T-cell (primary cell): ENCODE measurements around the gene CYP27C1. TPM values are rescaled to one million over a fixed set of nuclear protein-coding genes. Genes with fewer than 3 reads are reported as not detected.

Source experiments
- ATAC-seq, 4 experiments: fragments of 200-7000 bp in 3 of 4; fragments of 150-1000 bp in 1 of 4; cut with Tn5 transposase; replicated peaks in 1 of 4; 1 replicate in 3 of 4; 2 replicates in 1 of 4; pipeline ENCODE4 v1.10.0; 2021; ENCODE audit warnings: moderate library complexity in 3 of 4, mild to moderate bottlenecking in 2 of 4, moderate number of reproducible peaks in 1 of 4
- CTCF ChIA-PET, 2 donors: fragments of 300-600 bp; sonication (Branson Sonifier 250); formaldehyde crosslinking; loops; one replicate each; lab custom pipeline; 2022; ENCODE audit warnings: antibody characterized with exemption in 2 of 2; lab: Charles Lee
- POLR2A ChIA-PET, 2 donors: fragments of 300-600 bp; sonication (Branson Sonifier 250); formaldehyde crosslinking; loops; one replicate each; lab custom pipeline; 2022; ENCODE audit warnings: antibody characterized with exemption in 2 of 2; lab: Charles Lee
- DNase-seq, 35 experiments: peaks; one replicate each; pipeline versions ENCODE4 v3.0.0 to v3.0.0-alpha.2; 2013 to 2023
- H3K27ac ChIP-seq: one replicate; pipeline ENCODE4 v1.5.1; 2013; ENCODE audit warnings: low read length
- H3K27me3 ChIP-seq, 2 experiments: replicated peaks in 1 of 2; 1 replicate in 1 of 2; 2 replicates in 1 of 2; pipeline versions ENCODE4 v1.6.1 to v1.7.0; 2013; ENCODE audit warnings: low read length in 1 of 2, mixed read lengths in 1 of 2; ENCODE audit not compliant: control insufficient read depth in 2 of 2, insufficient read depth in 2 of 2; ENCODE audit errors: extremely low read depth in 1 of 2
- H3K36me3 ChIP-seq, 2 donors: 1 replicate in 1 of 2; 2 replicates in 1 of 2; pipeline versions ENCODE4 v1.6.1 to v1.7.0; 2013; ENCODE audit warnings: low read length in 1 of 2; ENCODE audit not compliant: control insufficient read depth in 2 of 2, insufficient read depth in 1 of 2; ENCODE audit errors: extremely low read depth in 1 of 2
- H3K4me1 ChIP-seq, 2 experiments: 1 replicate in 1 of 2; 2 replicates in 1 of 2; pipeline versions ENCODE4 v1.6.1 to v1.7.0; 2013; ENCODE audit warnings: low read length in 2 of 2, mixed read lengths in 1 of 2; ENCODE audit not compliant: insufficient read depth in 2 of 2, control insufficient read depth in 1 of 2; ENCODE audit errors: extremely low read depth in 1 of 2
- H3K4me3 ChIP-seq, 2 donors: 1 replicate in 1 of 2; 2 replicates in 1 of 2; pipeline versions ENCODE4 v1.5.1 to v1.7.0; 2013; ENCODE audit warnings: mild to moderate bottlenecking in 2 of 2, low read length in 1 of 2, moderate library complexity in 1 of 2; ENCODE audit not compliant: control insufficient read depth in 1 of 2; ENCODE audit errors: extremely low read depth in 1 of 2
- H3K9me3 ChIP-seq: 2 replicates; pipeline ENCODE4 v1.7.0; 2013
- H3K27ac Mint-ChIP-seq, 2 donors: one replicate each; pipeline ENCODE4 v1.8.0; 2020 to 2021; ENCODE audit warnings: mild to moderate bottlenecking in 2 of 2, mixed read lengths in 2 of 2
- H3K27me3 Mint-ChIP-seq, 2 donors: one replicate each; pipeline ENCODE4 v1.8.0; 2021 to 2022; ENCODE audit warnings: mixed read lengths in 2 of 2
- H3K36me3 Mint-ChIP-seq: one replicate; pipeline ENCODE4 v1.8.0; 2021; ENCODE audit warnings: mixed read lengths
- H3K4me1 Mint-ChIP-seq, 3 donors: one replicate each; pipeline ENCODE4 v1.8.0; 2020 to 2022; ENCODE audit warnings: mixed read lengths in 3 of 3, mild to moderate bottlenecking in 1 of 3
- H3K4me3 Mint-ChIP-seq, 3 donors: one replicate each; pipeline ENCODE4 v1.8.0; 2020 to 2022; ENCODE audit warnings: mild to moderate bottlenecking in 3 of 3, mixed read lengths in 3 of 3, moderate library complexity in 3 of 3
- H3K9me3 Mint-ChIP-seq, 3 donors: one replicate each; pipeline ENCODE4 v1.8.0; 2020 to 2022; ENCODE audit warnings: mixed read lengths in 3 of 3
- WGBS: methylation state at CpG from one replicate; pipeline ENCODE4 v1.1.5; 2013; ENCODE audit warnings: missing lambda C conversion rate; ENCODE audit not compliant: insufficient coverage; 5-methylcytosine and 5-hydroxymethylcytosine counted together
- total RNA-seq, 35 experiments: library from RNA in 6 of 35; stranded (reverse) in 6 of 35; fragments of 120-200 nt in 1 of 35; gene quantifications; one replicate each; pipeline versions ENCODE4 v1.2.1 to v1.2.4 and lab custom pipeline; 2013 to 2026

CYP27C1 gene
- total RNA-seq, 5 donors from 2014 or later (not counting 1 experiment from before 2014, with no cell fraction given) = 0.16 TPM; not detected in 4

DNA sequence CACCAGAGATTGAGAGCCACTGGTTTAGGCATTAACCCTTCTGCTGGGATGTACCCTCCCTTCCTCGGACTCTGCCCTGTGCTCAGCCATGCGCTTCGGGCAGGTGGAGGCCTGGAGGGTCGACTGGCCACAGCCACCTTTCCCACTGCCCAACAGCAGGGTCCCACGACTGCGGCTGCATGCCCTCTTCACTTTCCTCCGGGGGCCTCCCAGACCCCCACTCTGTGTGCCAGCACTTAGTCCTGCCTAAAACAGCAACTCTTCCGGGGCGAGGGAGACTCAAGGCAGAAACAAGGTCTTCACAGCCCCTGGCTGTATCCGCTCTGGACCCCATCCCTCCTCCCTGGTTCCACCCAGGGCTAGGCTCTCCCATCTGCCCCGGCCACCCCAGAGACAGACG lies 81.8 kb downstream of the CYP27C1 start:
- H3K9me3 Mint-ChIP-seq = no peaks in the 10 kb centered on the region
- WGBS = 89% methylated on average over 11 of the region's 12 CpGs
- Histone ChIP-seq H3K36me3 (no peaks in the 10 kb centered on the region), H3K4me3 (no peak overlapping the region), H3K27ac (no peak overlapping the region), H3K4me1 (no peaks in the 10 kb centered on the region), H3K27me3 (peaks cover 0 to 12% of the 10 kb centered on the region in 2 experiments), H3K9me3 (no peaks in the 10 kb centered on the region)
- ATAC-seq = no peak
- no peaks in the 10 kb centered on the region for H3K36me3 Mint-ChIP-seq
- no peak overlapping the region for H3K27ac Mint-ChIP-seq
- H3K4me3 Mint-ChIP-seq = no peak overlapping the region
- peaks cover 0 to 6% of the 10 kb centered on the region in 2 donors for H3K27me3 Mint-ChIP-seq
- ChIA-PET CTCF (no interaction called here), POLR2A (no interaction called here)
- DNase-seq = no peak
- no peaks in the 10 kb centered on the region for H3K4me1 Mint-ChIP-seq

DNA sequence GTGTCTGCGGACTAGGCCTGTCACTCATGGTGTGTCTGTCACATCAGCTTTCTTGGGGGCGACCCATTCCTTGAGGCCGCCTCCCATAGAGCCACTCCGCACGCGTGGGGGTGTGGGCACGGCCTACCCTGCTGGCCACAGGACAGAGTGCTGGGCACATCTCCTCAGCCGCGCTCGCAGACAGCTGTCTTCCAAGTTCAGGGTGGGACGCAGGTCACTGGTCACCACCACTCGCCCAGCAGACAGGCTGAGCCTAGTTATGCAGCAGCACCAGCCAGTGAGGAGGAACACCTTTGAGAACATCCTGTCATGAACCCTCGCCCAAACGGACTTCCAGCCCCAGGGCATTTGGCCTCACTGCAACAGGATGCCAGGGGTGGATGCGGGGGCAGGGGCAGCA lies 82.4 kb downstream of the CYP27C1 start:
- POLR2A ChIA-PET = no interaction called here
- Histone ChIP-seq H3K27me3 (peaks cover 0 to 12% of the 10 kb centered on the region in 2 experiments), H3K36me3 (no peaks in the 10 kb centered on the region), H3K27ac (no peak overlapping the region), H3K4me3 (no peak overlapping the region), H3K9me3 (no peaks in the 10 kb centered on the region), H3K4me1 (no peaks in the 10 kb centered on the region)
- WGBS = 92% methylated on average over 13 of the region's 15 CpGs
- H3K9me3 Mint-ChIP-seq = no peaks in the 10 kb centered on the region
- H3K27ac Mint-ChIP-seq = no peak overlapping the region
- ATAC-seq (no peak), DNase-seq (no peak)
- no peak overlapping the region for H3K4me3 Mint-ChIP-seq
- H3K36me3 Mint-ChIP-seq = no peaks in the 10 kb centered on the region
- H3K27me3 Mint-ChIP-seq = peaks cover 0 to 6% of the 10 kb centered on the region in 2 donors
- CTCF ChIA-PET = no interaction called here
- no peaks in the 10 kb centered on the region for H3K4me1 Mint-ChIP-seq

DNA sequence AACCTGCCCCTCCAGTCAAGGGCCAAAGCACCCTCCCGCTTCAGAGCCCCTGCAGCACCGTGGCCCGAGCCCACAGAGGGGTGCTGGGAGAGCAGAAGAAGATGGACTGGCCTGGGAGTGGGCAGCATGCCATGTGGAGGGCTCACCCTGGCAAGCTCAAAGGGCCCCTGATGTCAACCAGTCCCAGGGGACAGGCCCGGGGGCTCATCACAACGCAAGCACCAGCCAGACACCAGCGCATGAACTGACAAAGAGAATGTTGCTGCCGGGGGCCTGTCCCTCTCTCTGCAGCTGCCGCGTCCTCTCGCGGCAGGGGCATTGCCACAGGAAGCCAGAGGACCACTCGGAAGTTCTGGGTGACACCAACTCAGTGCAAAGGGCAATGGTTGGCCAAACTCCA lies 82.9 kb downstream of the CYP27C1 start:
- H3K27ac Mint-ChIP-seq = no peak overlapping the region
- no peak overlapping the region for H3K27ac ChIP-seq
- peaks cover 0 to 12% of the 10 kb centered on the region in 2 experiments for H3K27me3 ChIP-seq
- WGBS = 92% methylated on average over 12 of the region's 12 CpGs
- ATAC-seq (no peak), DNase-seq (no peak)
- no peak overlapping the region for H3K4me3 Mint-ChIP-seq
- H3K9me3 ChIP-seq = no peaks in the 10 kb centered on the region
- no peaks in the 10 kb centered on the region for H3K9me3 Mint-ChIP-seq
- peaks cover 0 to 6% of the 10 kb centered on the region in 2 donors for H3K27me3 Mint-ChIP-seq
- no peaks in the 10 kb centered on the region for H3K4me1 Mint-ChIP-seq
- no peak overlapping the region for H3K4me3 ChIP-seq
- no peaks in the 10 kb centered on the region for H3K36me3 ChIP-seq
- no peaks in the 10 kb centered on the region for H3K36me3 Mint-ChIP-seq
- POLR2A ChIA-PET = no interaction called here
- CTCF ChIA-PET = no interaction called here
- H3K4me1 ChIP-seq = no peaks in the 10 kb centered on the region

DNA sequence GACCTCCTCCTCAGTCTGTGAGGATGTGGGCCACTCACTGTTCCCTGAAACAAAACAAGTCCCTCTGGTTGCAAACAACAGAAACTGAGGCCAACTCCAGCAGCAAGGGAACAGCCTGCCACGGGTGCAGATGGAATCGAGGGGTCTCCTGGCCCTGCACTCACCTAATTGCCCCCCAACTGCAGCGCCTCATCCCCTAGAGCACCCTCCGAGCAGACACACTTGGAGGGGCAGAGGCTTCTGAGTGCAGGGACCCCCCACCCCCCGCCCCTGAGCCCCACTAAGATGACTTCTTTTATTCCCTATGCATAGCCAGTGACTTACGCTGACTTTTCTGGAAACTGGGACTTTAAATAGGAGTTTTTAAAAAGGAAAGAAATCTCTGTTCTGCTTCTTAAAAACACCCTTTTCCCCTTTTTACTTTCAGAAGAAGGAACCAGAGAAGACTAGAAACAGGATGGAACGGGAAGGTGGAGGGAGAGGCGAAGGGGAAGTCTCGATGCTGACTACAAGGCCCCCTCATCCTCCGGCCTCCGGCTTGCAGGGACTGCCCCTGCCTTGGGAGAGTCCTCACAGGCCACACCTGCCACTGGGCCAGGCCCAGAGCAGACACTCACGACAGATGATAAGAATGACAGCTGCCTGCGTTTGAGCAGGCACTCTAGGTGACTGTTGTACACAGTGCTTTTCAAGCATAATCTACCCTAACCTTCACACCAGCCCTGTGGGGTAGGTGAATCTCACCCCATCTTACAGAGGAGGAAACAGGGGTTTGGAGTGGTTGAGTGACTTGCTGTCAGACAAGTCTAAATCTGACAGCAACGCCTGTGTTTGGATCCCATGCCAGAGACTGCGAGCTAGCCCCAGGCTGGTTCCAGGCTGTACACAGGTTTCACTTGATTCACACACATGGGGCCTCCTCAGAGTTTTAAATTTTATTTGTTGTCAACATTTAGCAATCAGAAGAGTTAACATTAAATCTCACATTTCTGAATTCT lies 85.0 kb downstream of the CYP27C1 start:
- H3K27ac Mint-ChIP-seq = no peak overlapping the region
- H3K4me1 Mint-ChIP-seq = no peaks in the 10 kb centered on the region
- no peak for DNase-seq
- Histone ChIP-seq H3K27ac (no peak overlapping the region), H3K4me3 (no peak overlapping the region), H3K36me3 (no peaks in the 10 kb centered on the region), H3K27me3 (peaks cover 0 to 4% of the 10 kb centered on the region in 2 experiments), H3K4me1 (no peaks in the 10 kb centered on the region), H3K9me3 (no peaks in the 10 kb centered on the region)
- ChIA-PET POLR2A (no interaction called here), CTCF (interaction anchor here in 1 of 2 donors (0.6 kb wide), 1 partner anchor 318 kb away, joined by 4 read pairs; no protein-coding TSS in a partner anchor)
- H3K4me3 Mint-ChIP-seq = no peak overlapping the region
- peaks cover 0 to 2% of the 10 kb centered on the region in 2 donors for H3K27me3 Mint-ChIP-seq
- WGBS = 45% methylated on average over 5 of the region's 15 CpGs
- H3K9me3 Mint-ChIP-seq = no peaks in the 10 kb centered on the region
- no peak for ATAC-seq
- no peaks in the 10 kb centered on the region for H3K36me3 Mint-ChIP-seq

DNA sequence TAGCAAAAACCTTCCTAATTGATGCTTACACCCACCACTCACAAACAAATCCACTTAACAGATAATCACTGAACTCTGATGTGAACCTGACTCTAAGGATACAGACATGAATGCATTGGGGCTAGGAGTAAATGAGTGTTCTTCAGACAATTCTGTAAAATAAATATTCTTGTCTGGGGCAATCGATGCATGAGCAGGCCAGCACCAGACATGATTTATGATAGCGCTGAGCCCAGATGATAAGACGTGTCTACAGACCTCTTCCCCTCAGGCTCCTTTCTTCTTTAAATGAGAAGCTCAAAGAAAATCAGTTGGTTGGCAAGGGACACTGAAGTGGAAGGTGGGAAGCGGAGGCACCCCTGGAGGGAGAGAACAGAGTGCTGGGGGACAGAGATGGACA lies 85.9 kb downstream of the CYP27C1 start:
- Histone ChIP-seq H3K27ac (no peak overlapping the region), H3K9me3 (no peaks in the 10 kb centered on the region), H3K36me3 (no peaks in the 10 kb centered on the region), H3K4me3 (no peak overlapping the region), H3K27me3 (peaks cover 0 to 4% of the 10 kb centered on the region in 2 experiments), H3K4me1 (no peaks in the 10 kb centered on the region)
- Mint-ChIP-seq H3K9me3 (no peaks in the 10 kb centered on the region), H3K27ac (no peak overlapping the region), H3K4me1 (no peaks in the 10 kb centered on the region), H3K4me3 (no peak overlapping the region), H3K27me3 (peaks cover 0 to 2% of the 10 kb centered on the region in 2 donors), H3K36me3 (no peaks in the 10 kb centered on the region)
- ATAC-seq (no peak), DNase-seq (no peak)
- ChIA-PET CTCF (no interaction called here), POLR2A (no interaction called here)
- 86% methylated on average over 1 of the region's 4 CpGs for WGBS
